Psoas muscle (tissue), 8 donors: ENCODE results near the gene GALR3. TPM values are rescaled to one million over a fixed set of nuclear protein-coding genes. Genes with fewer than 3 reads are reported as not detected.

Experiments used
- ATAC-seq, 4 donors: fragments of 200-7000 bp; cut with Tn5 transposase; one replicate each; pipeline ENCODE4 v1.9.1; 2020; ENCODE audit warnings: moderate library complexity in 3 of 4, mild to moderate bottlenecking in 2 of 4
- DNase-seq, 2 donors: peaks; one replicate each; pipeline ENCODE4 v3.0.0-alpha.2; 2020
- H3K27ac ChIP-seq: fragments of 200-600 bp; one replicate; pipeline ENCODE4 v1.8.0; 2022
- H3K27me3 ChIP-seq, 3 donors: fragments of 200-600 bp in 1 of 3; one replicate each; pipeline versions ENCODE4 v1.6.1 to v1.8.0; 2013 to 2022; ENCODE audit warnings: low read length in 2 of 3, mild to moderate bottlenecking in 2 of 3, moderate library complexity in 1 of 3; ENCODE audit not compliant: insufficient read depth in 3 of 3
- H3K36me3 ChIP-seq, 2 donors: fragments of 200-600 bp in 1 of 2; one replicate each; pipeline versions ENCODE4 v1.6.1 to v1.8.0; 2013 to 2022; ENCODE audit warnings: low read depth in 1 of 2, mild to moderate bottlenecking in 1 of 2, moderate library complexity in 1 of 2; ENCODE audit not compliant: insufficient read depth in 1 of 2
- H3K4me1 ChIP-seq: fragments of 200-600 bp; one replicate; pipeline ENCODE4 v1.8.0; 2022
- H3K4me3 ChIP-seq: fragments of 200-600 bp; one replicate; pipeline ENCODE4 v1.8.0; 2022; ENCODE audit warnings: mild to moderate bottlenecking
- H3K9me3 ChIP-seq: fragments of 200-600 bp; one replicate; pipeline ENCODE4 v1.8.0; 2022
- WGBS, 3 donors: extraction: QIAGEN DNeasy Blood & Tissue Kit; methylation state at CpG; one replicate each; pipeline versions ENCODE4 v1.1.6 to v1.1.7; 2013; 5-methylcytosine and 5-hydroxymethylcytosine counted together
- intact Hi-C, 2 donors: fragments of 100-400 bp; cut with DNase I; formaldehyde crosslinking; loops; one replicate each; pipeline versions ENCODE4 v1.11.0 to v1.14.2; 2022
- polyA plus RNA-seq, 3 donors: library from polyadenylated mRNA; stranded (reverse); fragments of 200-250 nt; gene quantifications; one replicate each; pipeline ENCODE4 v1.2.3, GENCODE V29; 2013
- total RNA-seq, 4 donors: library from RNA; stranded (reverse); fragmentation: NEBNext Ultra II Directional in 2 of 4; extraction: Animal tissue kit (Norgen Biotek cat#: 25700) in 2 of 4; gene quantifications; one replicate each; pipeline versions ENCODE4 v1.2.1 to v1.2.4, GENCODE V29; 2021 to 2023
- TF ChIP-seq, protein P1 (sequence below): fragments of 200-600 bp; IDR thresholded peaks from one replicate; pipeline ENCODE4 v1.8.0; 2022; ENCODE audit warnings: antibody characterized with exemption
- donor health status: healthy with polysubstance abuse.
- donor health status: DM: no; HTN: no; CAD: no; lungs with moderate emphysema.
- donor health status: Bipolar disorder and iron deficiency.
- donor health status: healthy.
- donor health status: DM: yes; HTN: yes; CAD: no.
- donor health status: DM: no; HTN: no; CAD: no.
- donor health status: DM: no; HTN: no; CAD: no.
- donor health status: DM: yes; HTN: yes; CAD: no.

GALR3 gene
- total and polyA plus RNA-seq, 7 donors = 0.04 to 0.32 TPM; not detected in 5

GRCh38 chr22:37831472-37831871 is 8.3 kb downstream of the GALR3 start:
- Histone ChIP-seq H3K4me3 (no peak overlapping the region), H3K27me3 (no peaks in the 10 kb centered on the region), H3K27ac (no peak overlapping the region), H3K4me1 (no peaks in the 10 kb centered on the region), H3K36me3 (peaks cover 8 to 70% of the 10 kb centered on the region in 2 donors), H3K9me3 (no peaks in the 10 kb centered on the region)
- DNase-seq (no peak), ATAC-seq (no peak)
- 93 to 99% (median 95%) methylated on average over 11 of the region's 11 CpGs for WGBS, 3 donors
- intact Hi-C loops = no loop called here
- TF ChIP-seq, protein P1, sequence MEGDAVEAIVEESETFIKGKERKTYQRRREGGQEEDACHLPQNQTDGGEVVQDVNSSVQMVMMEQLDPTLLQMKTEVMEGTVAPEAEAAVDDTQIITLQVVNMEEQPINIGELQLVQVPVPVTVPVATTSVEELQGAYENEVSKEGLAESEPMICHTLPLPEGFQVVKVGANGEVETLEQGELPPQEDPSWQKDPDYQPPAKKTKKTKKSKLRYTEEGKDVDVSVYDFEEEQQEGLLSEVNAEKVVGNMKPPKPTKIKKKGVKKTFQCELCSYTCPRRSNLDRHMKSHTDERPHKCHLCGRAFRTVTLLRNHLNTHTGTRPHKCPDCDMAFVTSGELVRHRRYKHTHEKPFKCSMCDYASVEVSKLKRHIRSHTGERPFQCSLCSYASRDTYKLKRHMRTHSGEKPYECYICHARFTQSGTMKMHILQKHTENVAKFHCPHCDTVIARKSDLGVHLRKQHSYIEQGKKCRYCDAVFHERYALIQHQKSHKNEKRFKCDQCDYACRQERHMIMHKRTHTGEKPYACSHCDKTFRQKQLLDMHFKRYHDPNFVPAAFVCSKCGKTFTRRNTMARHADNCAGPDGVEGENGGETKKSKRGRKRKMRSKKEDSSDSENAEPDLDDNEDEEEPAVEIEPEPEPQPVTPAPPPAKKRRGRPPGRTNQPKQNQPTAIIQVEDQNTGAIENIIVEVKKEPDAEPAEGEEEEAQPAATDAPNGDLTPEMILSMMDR = no peak

DNA sequence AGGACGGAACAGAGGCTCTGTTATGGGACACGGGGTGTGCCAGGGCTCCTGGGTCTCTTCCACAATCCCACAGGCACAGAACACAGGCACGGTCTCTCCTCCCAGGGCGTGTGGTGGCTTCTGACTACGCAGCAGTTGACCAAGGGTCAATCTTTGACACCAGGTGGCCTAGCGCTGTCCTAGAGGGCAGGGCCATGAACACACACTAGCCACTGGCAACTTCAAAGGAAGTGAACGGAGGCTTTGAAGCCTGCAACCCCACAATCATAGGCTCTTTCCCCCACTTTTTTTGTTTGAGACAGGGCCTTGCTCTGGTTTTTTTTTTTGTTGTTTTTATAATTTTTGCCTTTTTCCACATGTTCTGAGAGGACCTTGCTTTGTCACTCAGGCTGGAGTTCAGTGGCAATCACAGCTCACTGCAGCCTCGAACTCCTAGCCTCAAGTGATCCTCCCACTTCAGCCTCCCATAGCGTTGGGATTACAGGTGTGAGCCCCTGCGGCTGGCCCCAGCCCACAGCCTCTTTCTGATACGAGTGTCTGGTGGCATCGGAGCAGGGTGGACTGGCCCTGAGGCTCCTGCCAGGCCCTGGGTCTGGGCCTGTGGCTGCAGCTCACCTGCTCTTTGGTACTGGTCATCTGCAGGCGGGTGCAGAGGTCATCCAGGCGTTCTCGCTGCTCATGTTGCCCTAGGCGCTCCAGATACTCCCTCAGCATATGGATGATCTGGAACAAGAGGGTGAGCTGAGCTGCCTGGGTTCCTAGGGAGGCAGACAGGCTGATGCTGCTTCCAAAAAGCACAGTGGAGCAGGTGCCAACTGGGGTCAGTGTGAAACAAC is 9.1 kb downstream of the GALR3 start:
- H3K27ac ChIP-seq = no peak overlapping the region
- H3K9me3 ChIP-seq = no peaks in the 10 kb centered on the region
- intact Hi-C loops = no loop called here
- TF ChIP-seq, protein P1 = no peak
- H3K4me3 ChIP-seq = no peak overlapping the region
- ATAC-seq (no peak), DNase-seq (no peak)
- H3K4me1 ChIP-seq = no peaks in the 10 kb centered on the region
- 94 to 96% (median 95%) methylated on average over 16 of the region's 16 CpGs for WGBS, 3 donors
- H3K36me3 ChIP-seq = peaks cover 8 to 77% of the 10 kb centered on the region in 2 donors
- no peaks in the 10 kb centered on the region for H3K27me3 ChIP-seq

DNA sequence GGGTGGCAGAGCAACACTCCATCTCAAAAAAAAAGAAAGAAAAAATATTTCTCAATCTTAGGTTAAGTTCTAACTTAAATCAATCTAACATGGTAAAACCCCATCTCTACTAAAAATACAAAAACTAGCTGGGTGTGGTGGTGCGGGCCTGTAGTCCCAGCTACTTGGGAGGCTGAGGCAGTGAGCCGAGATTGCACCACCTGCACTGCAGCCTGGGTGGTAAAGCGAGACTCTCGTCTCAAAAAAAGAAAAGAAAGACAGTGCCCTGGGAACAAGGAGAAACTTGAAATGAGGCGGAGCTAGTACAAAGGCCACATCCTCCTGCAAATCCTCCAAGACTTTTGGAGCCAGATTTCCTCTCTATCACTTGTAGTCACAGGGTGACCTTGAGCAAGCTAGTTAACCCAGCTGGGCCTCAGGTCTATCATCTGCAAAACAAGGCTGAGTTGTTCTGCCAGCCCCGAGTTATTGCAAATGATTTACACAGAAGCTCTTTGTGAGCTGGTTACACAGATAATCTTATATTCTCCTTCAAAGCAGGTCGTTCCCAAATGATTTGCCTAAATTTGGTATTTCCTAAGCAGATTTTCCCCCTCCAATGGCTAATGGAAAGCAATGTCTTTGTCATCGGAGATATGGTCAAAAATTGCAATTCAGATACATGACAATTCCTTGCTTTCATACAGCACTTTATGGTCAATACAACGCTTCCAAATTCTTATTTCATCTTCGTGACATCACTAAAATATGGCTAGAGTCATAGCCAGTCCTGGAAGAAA is 19.0 kb downstream of the GALR3 start:
- DNase-seq = no peak
- peaks cover 17% of the 10 kb centered on the region for H3K4me1 ChIP-seq
- intact Hi-C loops = no loop called here
- H3K36me3 ChIP-seq = peaks cover 0 to 35% of the 10 kb centered on the region in 2 donors
- TF ChIP-seq, protein P1 = no peak
- WGBS, 3 donors = 85 to 86% (median 85%) methylated on average over 10 of the region's 10 CpGs
- H3K27me3 ChIP-seq = no peaks in the 10 kb centered on the region
- ATAC-seq = no peak
- H3K9me3 ChIP-seq = no peaks in the 10 kb centered on the region
- H3K27ac ChIP-seq = no peak overlapping the region
- peak overlapping the region; percentile 77 for H3K4me3 ChIP-seq

- TF ChIP-seq, protein P1 = no peak
Observed at GRCh38 chr22:37843741-37844089, 20.5 kb downstream of the GALR3 start.

More at GRCh38 chr22:37843741-37844089, 20.5 kb downstream of the GALR3 start:
- Histone ChIP-seq H3K27me3 (no peaks in the 10 kb centered on the region), H3K36me3 (peaks cover 0 to 20% of the 10 kb centered on the region in 2 donors), H3K4me3 (peak overlapping the region; percentile 77), H3K9me3 (no peaks in the 10 kb centered on the region), H3K27ac (peak overlapping the region; percentile 85), H3K4me1 (peaks cover 17% of the 10 kb centered on the region)
- ATAC-seq (peak; percentile 26 to 55 (median 44)), DNase-seq (peak; percentile 56 to 78)
- WGBS, 3 donors = 0% methylated on average over 28 to 46 of the region's 46 CpGs
- intact Hi-C loops = no loop called here
